ENCODE results near the gene TAS1R3. TPM values are rescaled to one million over a fixed set of nuclear protein-coding genes. Genes with fewer than 3 reads are reported as not detected.

TAS1R3 gene
- total RNA-seq, 1 donor from 2014 or later = 0.28 TPM

Other genes with a start within 250 kb of the TAS1R3 start
- 24.5 and 28.0 TPM in 2 replicates for gene C1orf159, start 215.2 kb upstream of the TAS1R3 start, total RNA-seq
- not detected in 2 replicates for gene TTLL10, start 157.4 kb upstream of the TAS1R3 start, total RNA-seq
- 250 and 254 TPM in 2 replicates for gene TNFRSF18, start 124.7 kb upstream of the TAS1R3 start, total RNA-seq
- 692 and 702 TPM in 2 replicates for gene TNFRSF4, start 117.1 kb upstream of the TAS1R3 start, total RNA-seq
- 175 and 194 TPM in 2 replicates for gene SDF4, start 99.3 kb upstream of the TAS1R3 start, total RNA-seq
- 42.5 and 43.2 TPM in 2 replicates for gene B3GALT6, start 99.0 kb upstream of the TAS1R3 start, total RNA-seq
- gene C1QTNF12, start 84.6 kb upstream of the TAS1R3 start, total RNA-seq = 1.3 and 2.8 TPM in 2 replicates
- 86.9 and 87.3 TPM in 2 replicates for gene UBE2J2, start 57.4 kb upstream of the TAS1R3 start, total RNA-seq
- gene SCNN1D, start 50.8 kb upstream of the TAS1R3 start, total RNA-seq = 3.1 and 3.2 TPM in 2 replicates
- gene ACAP3, start 23.4 kb upstream of the TAS1R3 start, total RNA-seq = 54.1 and 55.7 TPM in 2 replicates
- gene PUSL1, start 22.7 kb upstream of the TAS1R3 start, total RNA-seq = 33.4 and 35.2 TPM in 2 replicates
- gene INTS11, start 6.6 kb upstream of the TAS1R3 start, total RNA-seq = 145 TPM in 2 replicates
- 11.5 and 12.3 TPM in 2 replicates for gene CPTP, start 6.5 kb upstream of the TAS1R3 start, total RNA-seq
- gene DVL1, start 18.1 kb downstream of the TAS1R3 start, total RNA-seq = 63.2 and 65.9 TPM in 2 replicates
- gene MXRA8, start 27.3 kb downstream of the TAS1R3 start, total RNA-seq = 0.24 and 0.75 TPM in 2 replicates
- gene AURKAIP1, start 43.9 kb downstream of the TAS1R3 start, total RNA-seq = 142 and 146 TPM in 2 replicates
- gene CCNL2, start 68.1 kb downstream of the TAS1R3 start, total RNA-seq = 144 and 146 TPM in 2 replicates
- gene MRPL20, start 76.0 kb downstream of the TAS1R3 start, total RNA-seq = 187 and 194 TPM in 2 replicates
- not detected in 2 replicates for gene ANKRD65, start 90.0 kb downstream of the TAS1R3 start, total RNA-seq
- 4.9 and 5.2 TPM in 2 replicates for gene VWA1, start 104.4 kb downstream of the TAS1R3 start, total RNA-seq
- 0.40 and 0.75 TPM in 2 replicates for gene ATAD3C, start 118.4 kb downstream of the TAS1R3 start, total RNA-seq
- gene ATAD3B, start 140.5 kb downstream of the TAS1R3 start, total RNA-seq = 98.0 and 98.5 TPM in 2 replicates
- 102 and 107 TPM in 2 replicates for gene ATAD3A, start 180.9 kb downstream of the TAS1R3 start, total RNA-seq
- gene TMEM240, start 209.3 kb downstream of the TAS1R3 start, total RNA-seq = 0.52 TPM in 1 of 2 replicates, not detected in the other
- 134 TPM in 2 replicates for gene SSU72, start 243.6 kb downstream of the TAS1R3 start, total RNA-seq